Naive thymus-derived CD8-positive, alpha-beta T cell (primary cell): ENCODE results near the gene RNF227. TPM values are rescaled to one million over a fixed set of nuclear protein-coding genes. Genes with fewer than 3 reads are reported as not detected.

ENCODE experiments used
- ATAC-seq, 2 donors: fragments of 150-1000 bp; cut with Tn5 transposase in 1 of 2; sonication (Bioruptor Pico), chemical (Tn5 transposase) in 1 of 2; 1 replicate in 1 of 2; 2 replicates in 1 of 2; pipeline ENCODE4 v1.10.0; 2021; ENCODE audit warnings: mild to moderate bottlenecking in 2 of 2, moderate library complexity in 2 of 2
- POLR2A ChIA-PET: fragments of 350-600 bp; sonication (Branson Sonifier 250); formaldehyde crosslinking; loops from one replicate; lab custom pipeline; 2021; ENCODE audit warnings: antibody characterized with exemption; lab: Charles Lee
- DNase-seq, 10 donors: peaks; one replicate each; pipeline versions ENCODE4 v3.0.0 to v3.0.0-alpha.2; 2020 to 2022
- H3K27ac Mint-ChIP-seq, 10 donors: one replicate each; pipeline ENCODE4 v1.8.0; 2020 to 2022; ENCODE audit warnings: mild to moderate bottlenecking in 10 of 10, mixed read lengths in 10 of 10, moderate library complexity in 4 of 10, inconsistent platforms in 1 of 10
- H3K27me3 Mint-ChIP-seq, 5 donors: one replicate each; pipeline ENCODE4 v1.8.0; 2021 to 2022; ENCODE audit warnings: mixed read lengths in 5 of 5
- H3K36me3 Mint-ChIP-seq, 3 donors: one replicate each; pipeline ENCODE4 v1.8.0; 2020 to 2022; ENCODE audit warnings: mixed read lengths in 3 of 3, mild to moderate bottlenecking in 2 of 3, inconsistent platforms in 1 of 3
- H3K4me1 Mint-ChIP-seq, 4 donors: one replicate each; pipeline ENCODE4 v1.8.0; 2021 to 2022; ENCODE audit warnings: mixed read lengths in 4 of 4
- H3K4me3 Mint-ChIP-seq, 10 donors: one replicate each; pipeline ENCODE4 v1.8.0; 2020 to 2022; ENCODE audit warnings: mild to moderate bottlenecking in 10 of 10, mixed read lengths in 10 of 10, moderate library complexity in 6 of 10, inconsistent platforms in 1 of 10
- H3K9me3 Mint-ChIP-seq, 9 donors: one replicate each; pipeline ENCODE4 v1.8.0; 2020 to 2022; ENCODE audit warnings: mixed read lengths in 9 of 9, mild to moderate bottlenecking in 3 of 9, inconsistent platforms in 1 of 9, moderate library complexity in 1 of 9
- polyA plus RNA-seq, 3 donors: library from polyadenylated mRNA; unstranded; fragments of 300-500 nt; fragmentation: Illumina TruSeq; gene quantifications; one replicate each; pipeline ENCODE4 v1.2.3, GENCODE V29; 2021
- total RNA-seq, 8 experiments: library from RNA in 2 of 8; stranded (reverse) in 2 of 8; gene quantifications; one replicate each; pipeline ENCODE4 v1.2.3 and lab custom pipeline; 2021 to 2026

The RNF227 gene
- total and polyA plus RNA-seq, 5 experiments from 2014 or later = 0.65 to 9.4 (median 4.8) TPM

DNA sequence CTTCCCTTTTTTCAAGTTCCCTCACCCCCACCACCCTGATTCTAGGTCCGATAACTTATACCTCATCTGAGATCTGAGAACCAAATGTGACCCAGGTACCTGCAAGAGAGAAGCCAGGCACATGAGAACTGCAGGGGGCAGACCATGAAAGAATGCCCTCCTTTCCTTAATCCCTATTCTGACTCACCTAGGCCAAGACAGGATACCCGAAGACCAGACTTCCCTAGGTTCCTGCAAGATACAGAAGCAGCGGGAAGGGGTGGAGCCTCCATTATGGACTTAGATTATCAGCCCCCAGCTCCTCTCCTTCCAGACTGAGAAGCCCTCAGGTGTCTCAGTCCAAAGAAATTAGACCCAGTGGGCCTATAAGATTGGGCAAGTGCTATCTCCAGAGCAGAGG is 11.5 kb upstream of the RNF227 start:
- DNase-seq (no peak), ATAC-seq (no peak)
- H3K27ac Mint-ChIP-seq = peak overlapping the region in 2 of 10 donors; percentile 2 to 17
- H3K36me3 Mint-ChIP-seq = peaks cover 0 to 10% (median 0%) of the 10 kb centered on the region in 3 donors
- no peaks in the 10 kb centered on the region for H3K9me3 Mint-ChIP-seq
- H3K27me3 Mint-ChIP-seq = no peaks in the 10 kb centered on the region
- H3K4me1 Mint-ChIP-seq = peaks cover 15 to 43% (median 38%) of the 10 kb centered on the region in 4 donors
- H3K4me3 Mint-ChIP-seq = peak overlapping the region in 1 of 10 donors; percentile 2
- POLR2A ChIA-PET = interaction anchor here (2.2 to 6.2 kb wide), 2 partner anchors 10 to 12 kb away, joined by 6 to 110 read pairs; partner anchors contain the start of gene RNF227

DNA sequence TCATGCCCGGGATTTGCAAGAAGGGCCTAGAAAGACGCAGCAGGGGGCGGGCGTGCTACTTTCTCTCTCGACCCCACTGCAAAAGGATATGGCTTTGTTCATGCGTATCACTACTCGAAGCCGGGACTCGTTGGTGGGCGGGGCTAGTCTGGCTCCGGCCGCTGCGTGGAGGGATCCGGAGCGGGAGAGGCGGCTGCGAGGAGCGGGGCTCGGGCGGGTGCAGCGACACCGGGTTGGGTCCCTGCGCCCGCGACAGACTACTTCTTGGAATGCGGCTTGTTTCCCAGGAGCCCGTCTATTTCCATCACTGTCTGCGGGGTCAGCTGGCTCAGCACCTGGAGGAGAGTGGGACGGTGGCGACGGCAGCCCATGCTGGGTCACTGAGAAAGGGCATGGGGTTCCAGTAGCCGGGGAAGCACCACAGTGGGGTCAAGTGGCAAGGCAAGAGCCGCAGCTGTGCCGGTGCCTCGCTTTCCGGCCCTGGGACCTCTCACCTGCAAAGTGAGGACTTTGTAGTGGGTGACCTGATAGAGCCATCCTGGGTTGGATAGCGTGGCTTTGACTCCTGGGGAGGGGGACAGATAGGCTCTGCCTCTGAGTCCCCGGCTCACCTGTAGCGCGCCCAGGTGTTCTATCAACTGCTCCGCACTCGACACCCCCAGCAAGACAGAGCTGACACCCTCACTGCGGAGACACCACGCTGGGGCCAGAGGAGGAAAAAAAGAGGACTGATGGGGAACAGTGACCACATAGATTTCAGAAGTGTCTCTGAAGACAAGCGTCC is 6.9 kb upstream of the RNF227 start:
- Mint-ChIP-seq H3K9me3 (no peaks in the 10 kb centered on the region), H3K36me3 (peaks cover 0 to 3% (median 0%) of the 10 kb centered on the region in 3 donors), H3K4me3 (peak overlapping the region; percentile 79 to 88 (median 86)), H3K27me3 (no peaks in the 10 kb centered on the region), H3K27ac (peak overlapping the region; percentile 93 to 99 (median 96)), H3K4me1 (peaks cover 9 to 27% (median 23%) of the 10 kb centered on the region in 4 donors)
- DNase-seq (peak; percentile 80 to 92 (median 84)), ATAC-seq (peak; percentile 93 to 94)
- POLR2A ChIA-PET = interaction anchor here (0.7 to 3.2 kb wide), 12 partner anchors 9 to 236 kb away, joined by 3 to 32 read pairs (median 4); partner anchors contain the start of genes CNTROB, TP53 and TRAPPC1

DNA sequence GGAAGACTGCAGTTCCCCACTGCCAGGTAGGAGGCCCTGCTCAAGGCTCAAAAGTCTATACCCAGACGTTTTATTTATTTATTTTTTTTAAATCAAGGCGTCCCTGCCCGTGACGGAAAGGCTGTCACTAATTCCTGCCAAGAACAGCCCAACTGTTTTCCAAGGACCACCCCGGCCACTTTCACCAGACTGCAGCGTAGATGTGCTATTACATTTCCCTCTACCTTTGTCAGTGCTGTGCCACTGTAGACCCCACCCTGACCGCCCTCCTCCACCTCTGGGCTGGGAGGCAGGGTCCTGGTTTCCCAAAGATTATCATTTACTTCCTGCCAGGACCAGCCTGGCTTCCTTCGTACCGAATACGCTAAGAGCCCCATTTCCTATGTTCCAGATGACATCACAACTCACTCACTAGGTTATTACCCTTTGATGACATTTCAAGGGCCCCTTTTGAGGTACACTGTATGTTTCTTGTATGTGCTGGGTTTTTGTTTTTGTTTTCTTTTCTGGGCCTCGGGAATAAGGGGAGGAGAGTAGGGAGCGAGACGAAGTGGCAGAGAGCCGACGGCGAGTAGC is 6.3 kb upstream of the RNF227 start:
- Mint-ChIP-seq H3K9me3 (no peaks in the 10 kb centered on the region), H3K36me3 (no peaks in the 10 kb centered on the region), H3K27me3 (no peaks in the 10 kb centered on the region), H3K4me1 (peaks cover 7 to 25% (median 21%) of the 10 kb centered on the region in 4 donors), H3K27ac (peak overlapping the region; percentile 93 to 99 (median 96)), H3K4me3 (peak overlapping the region; percentile 79 to 88 (median 86))
- DNase-seq (no peak), ATAC-seq (peak; percentile 67 to 84)
- POLR2A ChIA-PET = interaction anchor here (0.7 to 3.2 kb wide), 11 partner anchors 9 to 236 kb away, joined by 3 to 32 read pairs (median 4); partner anchors contain the start of genes CNTROB, TP53 and TRAPPC1

DNA sequence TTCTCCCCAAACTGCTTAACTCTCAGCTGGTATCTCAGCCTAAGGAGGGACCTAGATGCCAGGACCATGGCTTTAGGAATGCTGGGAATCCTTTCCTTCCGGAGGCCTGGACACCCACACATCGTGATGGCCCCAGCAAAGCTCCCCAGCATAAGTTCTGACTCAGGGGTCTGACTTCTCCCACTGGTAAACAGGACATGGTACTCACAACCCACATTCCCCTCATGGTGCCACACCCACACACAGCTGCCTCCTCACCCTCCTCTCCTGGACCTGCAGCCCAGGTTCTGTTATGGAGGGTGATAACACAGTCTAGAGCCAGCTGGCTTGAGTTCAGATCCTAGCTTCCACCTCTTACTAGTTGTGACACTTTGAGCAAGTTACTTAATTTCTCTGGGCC is 719 bp upstream of the RNF227 start:
- DNase-seq (no peak), ATAC-seq (no peak)
- Mint-ChIP-seq H3K4me1 (peaks cover 25 to 44% (median 34%) of the 10 kb centered on the region in 4 donors), H3K36me3 (peaks cover 0 to 5% (median 0%) of the 10 kb centered on the region in 3 donors), H3K27ac (peak overlapping the region; percentile 79 to 96 (median 90)), H3K27me3 (no peaks in the 10 kb centered on the region), H3K4me3 (peak overlapping the region; percentile 82 to 93 (median 88)), H3K9me3 (no peaks in the 10 kb centered on the region)
- POLR2A ChIA-PET = interaction anchor here (0.6 to 6.3 kb wide), 13 partner anchors 14 to 231 kb away, joined by 3 to 110 read pairs (median 6); partner anchors contain the start of genes CNTROB, CYB5D1, KCNAB3 and NAA38

DNA sequence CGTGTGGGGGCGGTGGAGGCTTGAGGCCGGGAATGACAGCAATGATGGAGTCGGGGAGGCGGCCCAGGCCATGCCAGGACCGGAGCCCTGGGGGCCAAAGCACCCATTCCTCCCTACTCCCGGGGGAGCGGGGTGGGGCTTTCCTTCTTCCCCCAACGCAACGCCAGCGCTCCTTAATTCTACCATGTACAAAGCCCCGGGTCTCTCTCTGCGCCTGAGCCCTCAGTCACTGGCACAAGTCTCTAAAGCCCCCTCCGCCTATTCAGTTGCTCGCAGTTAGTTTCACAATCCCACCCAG is 245 bp upstream of the RNF227 start:
- Mint-ChIP-seq H3K27me3 (no peaks in the 10 kb centered on the region), H3K4me3 (peak overlapping the region; percentile 82 to 93 (median 88)), H3K36me3 (peaks cover 0 to 9% (median 0%) of the 10 kb centered on the region in 3 donors), H3K9me3 (no peaks in the 10 kb centered on the region), H3K27ac (peak overlapping the region; percentile 79 to 96 (median 90)), H3K4me1 (peaks cover 26 to 43% (median 32%) of the 10 kb centered on the region in 4 donors)
- ATAC-seq (no peak), DNase-seq (no peak)
- POLR2A ChIA-PET = interaction anchor here (0.6 to 6.3 kb wide), 23 partner anchors 8 to 239 kb away, joined by 3 to 110 read pairs (median 5); partner anchors contain the start of genes CNTROB, CYB5D1, KCNAB3 and NAA38

DNA sequence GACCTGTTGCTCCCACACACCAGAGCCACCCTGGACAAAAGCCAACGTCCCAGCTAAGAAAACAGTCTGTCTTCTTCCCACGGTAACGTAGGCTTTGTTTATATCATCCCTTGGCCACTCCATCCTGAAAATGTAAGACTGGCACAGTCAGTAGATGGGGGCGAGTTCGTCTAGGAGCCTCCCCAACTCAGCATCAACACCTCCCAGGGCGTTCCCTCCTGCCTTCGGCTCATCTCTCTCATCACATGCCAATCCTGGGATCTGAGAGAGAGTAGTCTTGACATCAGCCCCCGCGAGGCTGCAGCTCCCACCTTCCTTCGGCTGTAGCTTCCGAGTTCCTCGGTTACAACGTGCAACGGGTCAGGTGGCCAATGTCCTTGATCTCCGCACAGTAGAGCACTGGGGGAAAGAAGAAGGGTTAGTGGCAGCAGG is 894 bp downstream of the RNF227 start:
- H3K27ac Mint-ChIP-seq = peak overlapping the region; percentile 72 to 96 (median 94)
- POLR2A ChIA-PET = interaction anchor here (0.8 to 6.3 kb wide), 18 partner anchors 8 to 374 kb away, joined by 3 to 110 read pairs (median 6); partner anchors contain the start of genes CNTROB, CYB5D1, KCNAB3 and NAA38
- no peaks in the 10 kb centered on the region for H3K9me3 Mint-ChIP-seq
- no peaks in the 10 kb centered on the region for H3K27me3 Mint-ChIP-seq
- H3K36me3 Mint-ChIP-seq = peaks cover 0 to 21% (median 4%) of the 10 kb centered on the region in 3 donors
- peak in 1 of 2 donors; percentile 50 for ATAC-seq
- no peak for DNase-seq
- peak overlapping the region; percentile 86 to 93 (median 89) for H3K4me3 Mint-ChIP-seq
- H3K4me1 Mint-ChIP-seq = peaks cover 27 to 42% (median 32%) of the 10 kb centered on the region in 4 donors

DNA sequence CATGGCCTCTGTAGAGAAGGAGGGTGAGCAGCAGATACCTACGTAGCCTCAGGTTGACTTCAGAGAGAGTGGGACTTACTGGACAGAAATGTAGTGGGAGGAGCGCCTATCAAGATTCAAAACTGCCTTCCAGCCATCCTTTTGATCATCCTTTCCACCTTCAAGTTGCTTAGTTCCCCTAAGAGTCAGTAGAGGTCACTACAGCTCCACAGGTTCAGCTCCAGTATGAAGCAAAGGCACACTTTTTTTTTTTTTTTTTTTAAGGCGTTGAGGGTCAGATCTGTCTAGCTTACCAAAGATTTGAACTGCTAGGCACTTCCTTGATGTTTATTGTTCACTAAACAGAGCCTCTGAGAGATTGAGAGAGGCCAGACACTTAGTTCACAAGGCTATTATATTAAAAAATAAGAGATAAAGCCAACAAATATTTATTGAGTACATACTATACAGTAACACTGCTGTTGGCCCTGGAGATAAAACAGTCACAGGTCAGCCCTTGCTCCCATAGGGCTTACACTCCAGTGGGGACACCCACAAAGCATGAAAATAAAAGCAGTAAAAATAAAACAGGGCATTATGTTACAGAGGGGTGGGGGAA is 3.1 kb downstream of the RNF227 start:
- DNase-seq = peak in 9 of 10 donors; percentile 23 to 77 (median 62)
- Mint-ChIP-seq H3K9me3 (no peaks in the 10 kb centered on the region), H3K36me3 (peaks cover 0 to 41% (median 12%) of the 10 kb centered on the region in 3 donors), H3K4me3 (peak overlapping the region in 5 of 10 donors; percentile 28 to 67 (median 39)), H3K4me1 (peaks cover 31 to 42% (median 33%) of the 10 kb centered on the region in 4 donors), H3K27me3 (no peaks in the 10 kb centered on the region), H3K27ac (peak overlapping the region; percentile 11 to 94 (median 76))
- peak; percentile 15 to 47 for ATAC-seq
- POLR2A ChIA-PET = interaction anchor here (0.6 to 5.5 kb wide), 11 partner anchors 9 to 298 kb away, joined by 3 to 50 read pairs (median 5); partner anchors contain the start of genes CNTROB, NAA38 and TRAPPC1

DNA sequence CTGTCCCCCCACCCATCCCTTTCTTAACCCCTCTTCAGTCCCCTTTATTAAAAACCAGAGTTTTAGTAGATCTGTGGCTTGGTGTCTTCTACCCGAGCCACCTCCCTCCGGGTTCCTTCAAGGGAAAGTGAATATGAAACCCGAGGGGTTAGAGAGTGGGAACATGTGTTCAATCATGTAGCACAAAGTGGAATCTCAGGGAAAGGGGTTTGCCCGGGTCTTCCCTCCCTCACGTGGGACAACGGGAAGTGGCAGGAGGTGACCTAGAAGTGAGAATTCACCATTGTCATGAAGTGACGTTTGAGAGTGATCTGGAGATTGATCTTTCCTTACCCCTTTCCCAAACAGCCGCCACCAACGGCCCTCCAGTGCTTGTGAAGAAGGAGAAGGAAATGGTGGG is 5.0 kb downstream of the RNF227 start:
- peaks cover 0 to 59% (median 16%) of the 10 kb centered on the region in 3 donors for H3K36me3 Mint-ChIP-seq
- peak overlapping the region in 2 of 10 donors; percentile 4 to 37 for H3K27ac Mint-ChIP-seq
- no peak overlapping the region for H3K4me3 Mint-ChIP-seq
- DNase-seq (no peak), ATAC-seq (no peak)
- POLR2A ChIA-PET = interaction anchor here (1.2 to 1.8 kb wide), 2 partner anchors 13 to 54 kb away, joined by 4 to 6 read pairs; partner anchors contain the start of genes CYB5D1 and NAA38
- no peaks in the 10 kb centered on the region for H3K9me3 Mint-ChIP-seq
- no peaks in the 10 kb centered on the region for H3K27me3 Mint-ChIP-seq
- peaks cover 20 to 32% (median 26%) of the 10 kb centered on the region in 4 donors for H3K4me1 Mint-ChIP-seq

DNA sequence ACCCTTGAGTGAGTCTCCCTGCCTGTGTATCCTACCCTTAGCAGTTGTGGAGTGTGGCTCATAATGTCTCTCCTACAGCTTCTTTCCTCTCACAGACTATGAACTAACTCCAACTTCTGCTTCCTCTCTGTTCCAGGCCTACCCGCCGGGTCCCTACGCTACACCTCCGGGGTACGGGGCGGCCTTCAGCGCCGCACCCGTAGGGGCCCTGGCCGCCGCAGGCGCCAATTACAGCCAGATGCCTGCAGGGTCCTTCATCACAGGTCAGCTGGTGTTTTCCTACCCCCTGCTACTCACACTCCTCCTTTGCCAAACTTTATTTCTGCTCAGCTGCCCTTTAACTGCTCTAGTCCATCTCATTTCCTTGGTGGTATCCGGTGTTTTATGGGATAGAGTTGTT is 5.4 kb downstream of the RNF227 start:
- Mint-ChIP-seq H3K36me3 (peaks cover 0 to 63% (median 16%) of the 10 kb centered on the region in 3 donors), H3K9me3 (no peaks in the 10 kb centered on the region), H3K27ac (peak overlapping the region in 7 of 10 donors; percentile 2 to 81 (median 55)), H3K4me1 (peaks cover 20 to 29% (median 26%) of the 10 kb centered on the region in 4 donors), H3K27me3 (no peaks in the 10 kb centered on the region), H3K4me3 (no peak overlapping the region)
- ATAC-seq = no peak
- POLR2A ChIA-PET = interaction anchor here (0.8 kb wide), 1 partner anchor 80 kb away, joined by 4 read pairs; no protein-coding TSS in a partner anchor
- DNase-seq = no peak

DNA sequence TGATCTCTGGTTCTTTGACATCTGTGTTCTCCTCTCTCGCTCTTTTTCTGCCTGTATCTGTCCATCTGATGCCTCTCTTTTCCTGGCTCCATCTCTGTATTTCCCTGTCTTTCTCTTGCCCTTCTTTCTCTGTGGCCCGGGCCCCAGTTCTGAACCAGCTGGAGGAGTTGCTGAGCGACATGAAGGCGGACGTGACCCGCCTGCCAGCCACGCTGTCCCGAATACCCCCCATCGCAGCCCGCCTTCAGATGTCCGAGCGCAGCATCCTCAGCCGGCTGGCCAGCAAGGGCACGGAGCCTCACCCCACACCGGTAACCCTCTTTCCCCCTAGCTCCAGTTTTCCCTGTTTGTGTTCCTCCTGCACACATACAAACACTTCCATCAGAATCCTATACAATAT is 5.8 kb downstream of the RNF227 start:
- POLR2A ChIA-PET = interaction anchor here (0.8 kb wide), 1 partner anchor 80 kb away, joined by 4 read pairs; no protein-coding TSS in a partner anchor
- DNase-seq = no peak
- ATAC-seq = no peak
- Mint-ChIP-seq H3K9me3 (no peaks in the 10 kb centered on the region), H3K36me3 (peaks cover 0 to 68% (median 18%) of the 10 kb centered on the region in 3 donors), H3K4me3 (no peak overlapping the region), H3K27ac (peak overlapping the region in 6 of 10 donors; percentile 2 to 86 (median 76)), H3K4me1 (peaks cover 15 to 25% (median 22%) of the 10 kb centered on the region in 4 donors), H3K27me3 (no peaks in the 10 kb centered on the region)

DNA sequence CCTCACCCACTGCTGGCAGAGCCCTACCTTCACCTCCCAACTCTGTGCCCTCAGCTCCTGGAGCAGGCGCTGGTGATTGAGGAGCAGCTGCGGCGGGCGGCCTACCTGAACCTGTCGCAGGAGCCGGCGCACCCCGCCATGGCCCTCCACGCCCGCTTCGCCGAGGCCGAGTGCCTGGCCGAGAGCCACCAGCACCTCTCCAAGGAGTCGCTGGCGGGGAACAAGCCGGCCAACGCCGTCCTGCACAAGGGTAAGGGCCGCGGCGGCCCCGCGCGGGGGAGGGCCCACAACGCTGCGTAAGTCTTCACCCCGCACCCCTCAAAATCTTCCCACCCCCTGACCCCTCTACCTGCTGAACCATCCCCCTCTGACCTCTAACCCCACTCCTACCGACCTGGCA is 7.0 kb downstream of the RNF227 start:
- Mint-ChIP-seq H3K27me3 (no peaks in the 10 kb centered on the region), H3K4me3 (no peak overlapping the region), H3K36me3 (peaks cover 7 to 80% (median 26%) of the 10 kb centered on the region in 3 donors), H3K9me3 (no peaks in the 10 kb centered on the region), H3K27ac (no peak overlapping the region), H3K4me1 (peaks cover 8 to 17% (median 15%) of the 10 kb centered on the region in 4 donors)
- POLR2A ChIA-PET = no interaction called here
- ATAC-seq = no peak
- DNase-seq = no peak
